Measurements from ENCODE around the gene SRBD1. TPM values are rescaled to one million over a fixed set of nuclear protein-coding genes. Genes with fewer than 3 reads are reported as not detected.

Gene SRBD1
- total RNA-seq, 1 donor from 2014 or later: 16.5 TPM

- no peak for DNase-seq (ENCODE audit: low read depth in 2 of 2)
Measured at GRCh38 chr2:45554073-45554741, 56.9 kb downstream of the SRBD1 start.

GRCh38 chr2:45551862-45552261, 59.2 kb downstream of the SRBD1 start:
- no peak for DNase-seq (ENCODE audit: low read depth in 2 of 2)

- DNase-seq (ENCODE audit: low read depth in 2 of 2): no peak
Measured at GRCh38 chr2:45545943-45546342, 65.1 kb downstream of the SRBD1 start.

- no peak for DNase-seq (ENCODE audit: low read depth in 2 of 2)
Measured at GRCh38 chr2:45543257-45543656, 67.8 kb downstream of the SRBD1 start.

GRCh38 chr2:45542013-45542412, 69.1 kb downstream of the SRBD1 start:
- DNase-seq (ENCODE audit: low read depth in 2 of 2): no peak

GRCh38 chr2:45541450-45541849, 69.6 kb downstream of the SRBD1 start:
- no peak for DNase-seq (ENCODE audit: low read depth in 2 of 2)

GRCh38 chr2:45540942-45541341, 70.1 kb downstream of the SRBD1 start:
- DNase-seq (ENCODE audit: low read depth in 2 of 2): no peak

GRCh38 chr2:45533771-45534170, 77.3 kb downstream of the SRBD1 start:
- DNase-seq (ENCODE audit: low read depth in 2 of 2): no peak

GRCh38 chr2:45532181-45532580, 78.9 kb downstream of the SRBD1 start:
- no peak for DNase-seq (ENCODE audit: low read depth in 2 of 2)

GRCh38 chr2:45524016-45524415, 87.1 kb downstream of the SRBD1 start:
- no peak for DNase-seq (ENCODE audit: low read depth in 2 of 2)

- DNase-seq (ENCODE audit: low read depth in 2 of 2): no peak
Measured at GRCh38 chr2:45518546-45518945, 92.5 kb downstream of the SRBD1 start.

GRCh38 chr2:45510701-45511420, 100.2 kb downstream of the SRBD1 start:
- DNase-seq (ENCODE audit: low read depth in 2 of 2): peak; percentile 22 to 61

GRCh38 chr2:45506756-45507155, 104.3 kb downstream of the SRBD1 start:
- no peak for DNase-seq (ENCODE audit: low read depth in 2 of 2)

- no peak for DNase-seq (ENCODE audit: low read depth in 2 of 2)
Measured at GRCh38 chr2:45505138-45505537, 105.9 kb downstream of the SRBD1 start.

GRCh38 chr2:45498661-45499550, 112.2 kb downstream of the SRBD1 start:
- DNase-seq (ENCODE audit: low read depth in 2 of 2): no peak

- no peak for DNase-seq (ENCODE audit: low read depth in 2 of 2)
Measured at GRCh38 chr2:45497355-45497754, 113.7 kb downstream of the SRBD1 start.

GRCh38 chr2:45496869-45497268, 114.2 kb downstream of the SRBD1 start:
- no peak for DNase-seq (ENCODE audit: low read depth in 2 of 2)

- no peak for DNase-seq (ENCODE audit: low read depth in 2 of 2)
Measured at GRCh38 chr2:45494978-45495293, 116.1 kb downstream of the SRBD1 start.

- peak; percentile 80 to 82 for DNase-seq (ENCODE audit: low read depth in 2 of 2)
Measured at GRCh38 chr2:45494275-45494977, 116.6 kb downstream of the SRBD1 start.

- no peak for DNase-seq (ENCODE audit: low read depth in 2 of 2)
Measured at GRCh38 chr2:45484965-45485364, 126.1 kb downstream of the SRBD1 start.

GRCh38 chr2:45483997-45484396, 127.1 kb downstream of the SRBD1 start:
- DNase-seq (ENCODE audit: low read depth in 2 of 2): peak in 1 of 2 donors; percentile 5

GRCh38 chr2:45477546-45477945, 133.5 kb downstream of the SRBD1 start:
- DNase-seq (ENCODE audit: low read depth in 2 of 2): no peak
